HG02885 (cell line): ENCODE measurements around the gene CENPS.
"Not testable (repeated sequence)": the region's sequence is repeated elsewhere in the genome, so short reads cannot be mapped to it uniquely, and the experiment has no call there.

Experiments
- ATAC-seq: cut with Tn5 transposase; IDR thresholded peaks from one replicate; pipeline ENCODE4 v1.9.1; 2021; ENCODE audit warnings: mild to moderate bottlenecking; ENCODE audit not compliant: unreplicated experiment, poor library complexity

CENPS gene

GRCh38 chr1:10430216-10431069 is at the start of gene CENPS:
CENPS (plus strand) TSS chr1:10430433; CDS start chr1:10430518, 85 bp downstream.
- peak; percentile 79 for ATAC-seq

GRCh38 chr1:10380594-10381275 is 49.5 kb upstream of the CENPS start:
- no peak for ATAC-seq

GRCh38 chr1:10383630-10384029 is 46.6 kb upstream of the CENPS start:
- no peak for ATAC-seq

- no peak for ATAC-seq
These were observed 46.0 kb upstream of the CENPS start for GRCh38 chr1:10384219-10384618.

- no peak for ATAC-seq
These were observed 43.2 kb upstream of the CENPS start for GRCh38 chr1:10386761-10387676.

GRCh38 chr1:10387677-10388386 is 42.4 kb upstream of the CENPS start:
- no peak for ATAC-seq

GRCh38 chr1:10388387-10388715 is 41.9 kb upstream of the CENPS start:
- ATAC-seq, result no peak

GRCh38 chr1:10389271-10389973 is 40.8 kb upstream of the CENPS start:
- ATAC-seq, result no peak

GRCh38 chr1:10396870-10397269 is 33.4 kb upstream of the CENPS start:
- ATAC-seq, result no peak

GRCh38 chr1:10398278-10398733 is 31.9 kb upstream of the CENPS start:
- ATAC-seq, result no peak

GRCh38 chr1:10398734-10399443 is 31.3 kb upstream of the CENPS start, which contains the start of gene PGD:
PGD (plus strand) TSS chr1:10399064; CDS start chr1:10399118, 54 bp downstream.
- ATAC-seq, result peak; percentile 95

GRCh38 chr1:10399444-10399941 is 30.7 kb upstream of the CENPS start:
- no peak for ATAC-seq

GRCh38 chr1:10400013-10400412 is 30.2 kb upstream of the CENPS start:
- no peak for ATAC-seq

- no peak for ATAC-seq
These were observed 29.0 kb upstream of the CENPS start for GRCh38 chr1:10401281-10401680.

GRCh38 chr1:10402729-10403274 is 27.4 kb upstream of the CENPS start:
- ATAC-seq, result no peak

GRCh38 chr1:10407201-10407600 is 23.0 kb upstream of the CENPS start:
- ATAC-seq, result no peak

GRCh38 chr1:10415211-10415930 is 14.9 kb upstream of the CENPS start:
- no peak for ATAC-seq

GRCh38 chr1:10415967-10416366 is 14.3 kb upstream of the CENPS start:
- ATAC-seq, result not testable (repeated sequence)
